GM12878 (cell line): Measurements from ENCODE around the gene GOLGA2. TPM values are rescaled to one million over a fixed set of nuclear protein-coding genes. Genes with fewer than 3 reads are reported as not detected.

Source experiments
- CBFB ChIP-seq: IDR thresholded peaks from 2 replicates; pipeline ENCODE4 v1.6.1; 2016; ENCODE audit warnings: antibody characterized with exemption, low read depth
- ETV6 ChIP-seq, 2 experiments: fragments of 450-650 bp in 1 of 2; IDR thresholded peaks in 1 of 2; conservative IDR thresholded peaks in 1 of 2; 2 replicates each; pipeline ENCODE4 v1.6.1; 2014; ENCODE audit warnings: antibody characterized with exemption in 1 of 2, borderline replicate concordance in 1 of 2, low read depth in 1 of 2, mild to moderate bottlenecking in 1 of 2, moderate library complexity in 1 of 2
- LARP7 ChIP-seq: fragments of 450-650 bp; IDR thresholded peaks from 2 replicates; pipeline ENCODE4 v1.6.1; 2017; ENCODE audit warnings: mild to moderate bottlenecking
- NFXL1 ChIP-seq: fragments of 450-650 bp; IDR thresholded peaks from 2 replicates; pipeline ENCODE4 v1.6.1; 2017; ENCODE audit warnings: antibody characterized with exemption, mild to moderate bottlenecking, borderline replicate concordance
- PML ChIP-seq: IDR thresholded peaks from 2 replicates; pipeline ENCODE4 v1.6.1; 2012; ENCODE audit warnings: low read length, inconsistent platforms
- SPI1 ChIP-seq: IDR thresholded peaks from 2 replicates; pipeline ENCODE4 v1.6.1; 2011; ENCODE audit warnings: low read depth, mild to moderate bottlenecking, low read length, moderate library complexity, borderline replicate concordance; ENCODE audit not compliant: insufficient read depth
- STAT1 ChIP-seq: fragments of 450-650 bp; conservative IDR thresholded peaks from 2 replicates; pipeline ENCODE4 v1.6.1; 2014; ENCODE audit warnings: antibody characterized with exemption, mild to moderate bottlenecking
- TAF1 ChIP-seq: IDR thresholded peaks from 2 replicates; pipeline ENCODE4 v1.6.1; 2011; ENCODE audit warnings: mild to moderate bottlenecking, low read depth, low read length, borderline replicate concordance
- WRNIP1 ChIP-seq: IDR thresholded peaks from 2 replicates; pipeline ENCODE4 v1.6.1; 2011; ENCODE audit warnings: low read depth, low read length, improper control_type of control experiment, borderline replicate concordance
- polyA plus RNA-seq, 11 experiments: library from polyadenylated mRNA; depleted of rRNA in 4 of 11; unstranded in 6 of 11; stranded (reverse) in 5 of 11; fragments of >200 nt; fragmentation: Nextera tagmentation in 4 of 11; fragmentation: Illumina TruSeq in 1 of 11; extraction: Ambion mirVana in 4 of 11; extraction: Trizol in 1 of 11; gene quantifications; 1 replicate in 1 of 11; 2 replicates in 10 of 11; pipeline versions ENCODE4 v1.2.1 to v1.2.3, GENCODE V29; 2011 to 2016; ENCODE audit warnings: inconsistent platforms in 2 of 11, missing spikeins in 2 of 11, low read depth in 1 of 11
- total RNA-seq, 4 experiments: library from RNA; depleted of rRNA in 3 of 4; stranded (reverse); fragments of >200 nt in 3 of 4; fragmentation: Illumina TruSeq in 1 of 4; extraction: Trizol in 1 of 4; gene quantifications; 2 replicates each; pipeline versions ENCODE4 v1.2.1 to v1.2.3, GENCODE V29; 2013 to 2021
- TF ChIP-seq, protein P1 (sequence below): IDR thresholded peaks from 2 replicates; pipeline ENCODE4 v1.6.1; 2012; ENCODE audit warnings: mild to moderate bottlenecking, low read depth, low read length
- TF ChIP-seq, protein P2 (sequence below): fragments of 450-650 bp; IDR thresholded peaks from 2 replicates; pipeline ENCODE4 v1.6.1; 2016; ENCODE audit warnings: mild to moderate bottlenecking
- TF ChIP-seq, protein P3 (sequence below): fragments of 450-650 bp; IDR thresholded peaks from 2 replicates; pipeline ENCODE4 v1.6.1; 2018; ENCODE audit warnings: mild to moderate bottlenecking, low read depth, moderate library complexity; ENCODE audit not compliant: partially characterized antibody

Gene GOLGA2
- total and polyA plus RNA-seq, 10 of the 15 experiments (the other 5 are each of a cell fraction or from before 2014, with no cell fraction given): 5.9 to 32.6 (median 19.7) TPM

DNA sequence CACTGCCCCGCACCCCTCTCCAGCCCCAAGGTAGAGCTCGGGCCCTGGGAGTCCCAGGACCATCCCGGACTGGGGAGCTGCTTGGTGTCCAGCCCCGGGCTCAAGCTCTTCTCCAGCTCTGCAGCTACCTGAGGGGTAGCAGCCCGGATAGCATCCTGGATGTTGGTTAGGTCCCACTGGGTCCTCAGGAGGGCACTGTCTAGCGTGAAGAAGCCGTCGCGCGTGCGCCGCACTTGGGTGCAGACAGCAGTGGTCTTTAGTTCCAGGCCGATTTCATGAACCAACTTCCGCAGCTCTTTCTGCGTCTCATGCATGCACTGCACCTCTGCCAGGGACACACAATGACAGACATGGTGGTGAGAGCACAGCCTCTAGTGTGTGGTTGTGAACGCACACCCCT is 33.7 kb upstream of the GOLGA2 start (continued):
- TF ChIP-seq TAF1 (no peak), SPI1 (no peak), LARP7 (no peak), WRNIP1 (no peak), ETV6 (conservative IDR thresholded peaks at IDR 0.05 in 1 of 2, IDR thresholded peaks at IDR 0.05 in 1 of 2; ENCODE audit: borderline replicate concordance in 1 of 2, low read depth in 1 of 2) (no peak), NFXL1 (no peak), CBFB (no peak), STAT1 (no peak), PML (no peak)
- TF ChIP-seq, protein P1, sequence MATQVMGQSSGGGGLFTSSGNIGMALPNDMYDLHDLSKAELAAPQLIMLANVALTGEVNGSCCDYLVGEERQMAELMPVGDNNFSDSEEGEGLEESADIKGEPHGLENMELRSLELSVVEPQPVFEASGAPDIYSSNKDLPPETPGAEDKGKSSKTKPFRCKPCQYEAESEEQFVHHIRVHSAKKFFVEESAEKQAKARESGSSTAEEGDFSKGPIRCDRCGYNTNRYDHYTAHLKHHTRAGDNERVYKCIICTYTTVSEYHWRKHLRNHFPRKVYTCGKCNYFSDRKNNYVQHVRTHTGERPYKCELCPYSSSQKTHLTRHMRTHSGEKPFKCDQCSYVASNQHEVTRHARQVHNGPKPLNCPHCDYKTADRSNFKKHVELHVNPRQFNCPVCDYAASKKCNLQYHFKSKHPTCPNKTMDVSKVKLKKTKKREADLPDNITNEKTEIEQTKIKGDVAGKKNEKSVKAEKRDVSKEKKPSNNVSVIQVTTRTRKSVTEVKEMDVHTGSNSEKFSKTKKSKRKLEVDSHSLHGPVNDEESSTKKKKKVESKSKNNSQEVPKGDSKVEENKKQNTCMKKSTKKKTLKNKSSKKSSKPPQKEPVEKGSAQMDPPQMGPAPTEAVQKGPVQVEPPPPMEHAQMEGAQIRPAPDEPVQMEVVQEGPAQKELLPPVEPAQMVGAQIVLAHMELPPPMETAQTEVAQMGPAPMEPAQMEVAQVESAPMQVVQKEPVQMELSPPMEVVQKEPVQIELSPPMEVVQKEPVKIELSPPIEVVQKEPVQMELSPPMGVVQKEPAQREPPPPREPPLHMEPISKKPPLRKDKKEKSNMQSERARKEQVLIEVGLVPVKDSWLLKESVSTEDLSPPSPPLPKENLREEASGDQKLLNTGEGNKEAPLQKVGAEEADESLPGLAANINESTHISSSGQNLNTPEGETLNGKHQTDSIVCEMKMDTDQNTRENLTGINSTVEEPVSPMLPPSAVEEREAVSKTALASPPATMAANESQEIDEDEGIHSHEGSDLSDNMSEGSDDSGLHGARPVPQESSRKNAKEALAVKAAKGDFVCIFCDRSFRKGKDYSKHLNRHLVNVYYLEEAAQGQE: no peak
- TF ChIP-seq, protein P2, sequence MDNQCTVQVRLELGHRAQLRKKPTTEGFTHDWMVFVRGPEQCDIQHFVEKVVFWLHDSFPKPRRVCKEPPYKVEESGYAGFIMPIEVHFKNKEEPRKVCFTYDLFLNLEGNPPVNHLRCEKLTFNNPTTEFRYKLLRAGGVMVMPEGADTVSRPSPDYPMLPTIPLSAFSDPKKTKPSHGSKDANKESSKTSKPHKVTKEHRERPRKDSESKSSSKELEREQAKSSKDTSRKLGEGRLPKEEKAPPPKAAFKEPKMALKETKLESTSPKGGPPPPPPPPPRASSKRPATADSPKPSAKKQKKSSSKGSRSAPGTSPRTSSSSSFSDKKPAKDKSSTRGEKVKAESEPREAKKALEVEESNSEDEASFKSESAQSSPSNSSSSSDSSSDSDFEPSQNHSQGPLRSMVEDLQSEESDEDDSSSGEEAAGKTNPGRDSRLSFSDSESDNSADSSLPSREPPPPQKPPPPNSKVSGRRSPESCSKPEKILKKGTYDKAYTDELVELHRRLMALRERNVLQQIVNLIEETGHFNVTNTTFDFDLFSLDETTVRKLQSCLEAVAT: no peak
- TF ChIP-seq, protein P3, sequence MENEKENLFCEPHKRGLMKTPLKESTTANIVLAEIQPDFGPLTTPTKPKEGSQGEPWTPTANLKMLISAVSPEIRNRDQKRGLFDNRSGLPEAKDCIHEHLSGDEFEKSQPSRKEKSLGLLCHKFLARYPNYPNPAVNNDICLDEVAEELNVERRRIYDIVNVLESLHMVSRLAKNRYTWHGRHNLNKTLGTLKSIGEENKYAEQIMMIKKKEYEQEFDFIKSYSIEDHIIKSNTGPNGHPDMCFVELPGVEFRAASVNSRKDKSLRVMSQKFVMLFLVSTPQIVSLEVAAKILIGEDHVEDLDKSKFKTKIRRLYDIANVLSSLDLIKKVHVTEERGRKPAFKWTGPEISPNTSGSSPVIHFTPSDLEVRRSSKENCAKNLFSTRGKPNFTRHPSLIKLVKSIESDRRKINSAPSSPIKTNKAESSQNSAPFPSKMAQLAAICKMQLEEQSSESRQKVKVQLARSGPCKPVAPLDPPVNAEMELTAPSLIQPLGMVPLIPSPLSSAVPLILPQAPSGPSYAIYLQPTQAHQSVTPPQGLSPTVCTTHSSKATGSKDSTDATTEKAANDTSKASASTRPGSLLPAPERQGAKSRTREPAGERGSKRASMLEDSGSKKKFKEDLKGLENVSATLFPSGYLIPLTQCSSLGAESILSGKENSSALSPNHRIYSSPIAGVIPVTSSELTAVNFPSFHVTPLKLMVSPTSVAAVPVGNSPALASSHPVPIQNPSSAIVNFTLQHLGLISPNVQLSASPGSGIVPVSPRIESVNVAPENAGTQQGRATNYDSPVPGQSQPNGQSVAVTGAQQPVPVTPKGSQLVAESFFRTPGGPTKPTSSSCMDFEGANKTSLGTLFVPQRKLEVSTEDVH: no peak
